GM23248 (cell line): ENCODE data around the gene SCAF4.

Experiments used
- EZH2 ChIP-seq: fragments of 200-600 bp; sonication (generic); IDR thresholded peaks from 2 replicates; pipeline ENCODE4 v1.6.1; 2018; ENCODE audit warnings: antibody characterized with exemption, mild to moderate bottlenecking; ENCODE audit not compliant: insufficient read depth, poor library complexity, severe bottlenecking
- EZH2phosphoT487 ChIP-seq: fragments of 200-600 bp; sonication (generic); IDR thresholded peaks from 2 replicates; pipeline ENCODE4 v1.6.1; 2018; ENCODE audit warnings: antibody characterized with exemption, moderate library complexity, mild to moderate bottlenecking, low read depth; ENCODE audit not compliant: insufficient read depth

GRCh38 chr21:31721381-31721780, 10.5 kb downstream of the SCAF4 start:
- no peak for TF ChIP-seq EZH2phosphoT487
- no peak for TF ChIP-seq EZH2
